ENCODE results near the gene PTOV1. TPM values are rescaled to one million over a fixed set of nuclear protein-coding genes. Genes with fewer than 3 reads are reported as not detected.

The PTOV1 gene
- total RNA-seq, 1 experiment from 2014 or later, result 331 TPM

GRCh38 chr19:49896863-49897621, 46.1 kb downstream of the PTOV1 start, which contains the start of gene IL4I1:
Gene IL4I1 (minus strand): TSS chr19:49896887. CDS start chr19:49896160, 727 bp downstream.
- ChIA-PET POLR2A (ENCODE audit: low non-redundant PET) (interaction anchor here (0.6 kb wide), 1 partner anchor 10 kb away, joined by 15 read pairs; no protein-coding TSS in a partner anchor), CTCF (no interaction called here)
- BruUV-seq (replicated peaks), result no TSS peak
- TF ChIP-seq, protein P1, sequence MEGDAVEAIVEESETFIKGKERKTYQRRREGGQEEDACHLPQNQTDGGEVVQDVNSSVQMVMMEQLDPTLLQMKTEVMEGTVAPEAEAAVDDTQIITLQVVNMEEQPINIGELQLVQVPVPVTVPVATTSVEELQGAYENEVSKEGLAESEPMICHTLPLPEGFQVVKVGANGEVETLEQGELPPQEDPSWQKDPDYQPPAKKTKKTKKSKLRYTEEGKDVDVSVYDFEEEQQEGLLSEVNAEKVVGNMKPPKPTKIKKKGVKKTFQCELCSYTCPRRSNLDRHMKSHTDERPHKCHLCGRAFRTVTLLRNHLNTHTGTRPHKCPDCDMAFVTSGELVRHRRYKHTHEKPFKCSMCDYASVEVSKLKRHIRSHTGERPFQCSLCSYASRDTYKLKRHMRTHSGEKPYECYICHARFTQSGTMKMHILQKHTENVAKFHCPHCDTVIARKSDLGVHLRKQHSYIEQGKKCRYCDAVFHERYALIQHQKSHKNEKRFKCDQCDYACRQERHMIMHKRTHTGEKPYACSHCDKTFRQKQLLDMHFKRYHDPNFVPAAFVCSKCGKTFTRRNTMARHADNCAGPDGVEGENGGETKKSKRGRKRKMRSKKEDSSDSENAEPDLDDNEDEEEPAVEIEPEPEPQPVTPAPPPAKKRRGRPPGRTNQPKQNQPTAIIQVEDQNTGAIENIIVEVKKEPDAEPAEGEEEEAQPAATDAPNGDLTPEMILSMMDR (conservative IDR thresholded peaks at IDR 0.05; ENCODE audit: low read depth, low read length), result no peak
- no peak for TF ChIP-seq EZH2 (IDR thresholded peaks at IDR 0.05; ENCODE audit: borderline replicate concordance, low read depth, low read length, poor library complexity, severe bottlenecking)
- Histone ChIP-seq H3K9me3 (ENCODE audit: low read depth, low read length, poor library complexity, severe bottlenecking) (no peaks in the 10 kb centered on the region), H3K4me3 (ENCODE audit: low read depth, low read length, poor library complexity, severe bottlenecking) (no peak within 1 kb of the TSS), H3K4me1 (ENCODE audit: insufficient read depth, low read length, poor library complexity, severe bottlenecking) (no peaks in the 10 kb centered on the region), H3K27ac (ENCODE audit: low read depth, low read length, poor library complexity, severe bottlenecking) (no peak within 1 kb of the TSS), H3K36me3 (ENCODE audit: insufficient read depth, low read length, poor library complexity, severe bottlenecking) (no peaks in the 10 kb centered on the region), H3K27me3 (replicated peaks; ENCODE audit: insufficient read depth, low read depth, low read length, poor library complexity) (no peaks in the 10 kb centered on the region)
- intact Hi-C loops (cut with micrococcal nuclease; ENCODE audit: unreplicated experiment), result no loop called here
- DNase-seq (ENCODE audit: low spot score), result no peak

DNA sequence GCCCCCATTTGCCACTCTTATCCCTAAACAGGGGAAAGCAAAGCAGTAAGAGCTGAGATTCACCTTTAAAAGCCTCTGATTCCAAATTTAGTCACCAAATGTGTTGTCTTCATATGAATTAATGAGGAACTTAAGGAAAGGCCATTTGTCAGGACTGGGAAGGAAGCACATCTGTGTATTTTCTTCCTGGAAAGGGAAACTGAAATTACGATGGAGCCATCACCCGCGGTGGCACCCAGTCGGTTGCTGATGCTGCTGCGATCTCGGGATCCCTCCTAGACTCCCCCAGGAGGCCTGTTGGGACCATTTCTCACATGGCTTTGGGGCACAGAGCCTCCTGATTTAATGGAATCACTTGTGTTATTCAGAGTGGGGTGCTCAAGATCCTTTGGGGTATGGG, 53.2 kb downstream of the PTOV1 start:
- no peaks in the 10 kb centered on the region for H3K9me3 ChIP-seq (ENCODE audit: low read depth, low read length, poor library complexity, severe bottlenecking)
- ChIA-PET CTCF (no interaction called here), POLR2A (ENCODE audit: low non-redundant PET) (no interaction called here)
- no peaks in the 10 kb centered on the region for H3K27me3 ChIP-seq (replicated peaks; ENCODE audit: insufficient read depth, low read depth, low read length, poor library complexity)
- no peak overlapping the region for H3K27ac ChIP-seq (ENCODE audit: low read depth, low read length, poor library complexity, severe bottlenecking)
- no peak for DNase-seq (ENCODE audit: low spot score)
- intact Hi-C loops (cut with micrococcal nuclease; ENCODE audit: unreplicated experiment), result no loop called here
- H3K4me3 ChIP-seq (ENCODE audit: low read depth, low read length, poor library complexity, severe bottlenecking), result no peak overlapping the region
- BruUV-seq (replicated peaks), result no TSS peak
- H3K36me3 ChIP-seq (ENCODE audit: insufficient read depth, low read length, poor library complexity, severe bottlenecking), result peaks cover 28% of the 10 kb centered on the region
- no peaks in the 10 kb centered on the region for H3K4me1 ChIP-seq (ENCODE audit: insufficient read depth, low read length, poor library complexity, severe bottlenecking)
- TF ChIP-seq EZH2 (IDR thresholded peaks at IDR 0.05; ENCODE audit: borderline replicate concordance, low read depth, low read length, poor library complexity, severe bottlenecking), result no peak
- TF ChIP-seq, protein P1 (conservative IDR thresholded peaks at IDR 0.05; ENCODE audit: low read depth, low read length), result no peak

- Histone ChIP-seq H3K27me3 (replicated peaks; ENCODE audit: insufficient read depth, low read depth, low read length, poor library complexity) (no peaks in the 10 kb centered on the region), H3K27ac (ENCODE audit: low read depth, low read length, poor library complexity, severe bottlenecking) (no peak overlapping the region), H3K4me1 (ENCODE audit: insufficient read depth, low read length, poor library complexity, severe bottlenecking) (no peaks in the 10 kb centered on the region), H3K9me3 (ENCODE audit: low read depth, low read length, poor library complexity, severe bottlenecking) (no peaks in the 10 kb centered on the region), H3K36me3 (ENCODE audit: insufficient read depth, low read length, poor library complexity, severe bottlenecking) (peaks cover 48% of the 10 kb centered on the region), H3K4me3 (ENCODE audit: low read depth, low read length, poor library complexity, severe bottlenecking) (no peak overlapping the region)
- intact Hi-C loops (cut with micrococcal nuclease; ENCODE audit: unreplicated experiment), result no loop called here
- ChIA-PET POLR2A (ENCODE audit: low non-redundant PET) (interaction anchor here (0.7 kb wide), 1 partner anchor 10 kb away, joined by 15 read pairs; the partner anchor contains the start of gene IL4I1), CTCF (no interaction called here)
- TF ChIP-seq, protein P1 (conservative IDR thresholded peaks at IDR 0.05; ENCODE audit: low read depth, low read length), result no peak
- TF ChIP-seq EZH2 (IDR thresholded peaks at IDR 0.05; ENCODE audit: borderline replicate concordance, low read depth, low read length, poor library complexity, severe bottlenecking), result no peak
- BruUV-seq (replicated peaks), result TSS peak; percentile 57
- DNase-seq (ENCODE audit: low spot score), result no peak
Measured at GRCh38 chr19:49906879-49907564, 56.1 kb downstream of the PTOV1 start.
